Brain microvascular endothelial cell (primary cell): ENCODE results near the gene GNG13.

Source experiments
- DNase-seq: peaks from one replicate; pipeline ENCODE4 v3.0.0-alpha.2; 2020
- H3K27ac ChIP-seq: fragments of 250-450 bp; sonication (Bioruptor Pico); 2 replicates; pipeline ENCODE4 v1.5.1; 2020; ENCODE audit warnings: mild to moderate bottlenecking, moderate library complexity
- H3K27me3 ChIP-seq: fragments of 250-450 bp; sonication (Bioruptor Pico); replicated peaks from 2 replicates; pipeline ENCODE4 v1.5.1; 2020; ENCODE audit warnings: mild to moderate bottlenecking
- H3K36me3 ChIP-seq: fragments of 250-450 bp; sonication (Bioruptor Pico); replicated peaks from 2 replicates; pipeline ENCODE4 v1.5.1; 2020; ENCODE audit warnings: mild to moderate bottlenecking
- H3K4me3 ChIP-seq: 2 replicates; pipeline ENCODE4 v1.5.1; 2011; ENCODE audit warnings: low read depth, mild to moderate bottlenecking, control low read depth, low read length, moderate library complexity
- CTCF ChIP-seq: IDR thresholded peaks from 2 replicates; pipeline ENCODE4 v1.5.1; 2011; ENCODE audit warnings: low read depth, mild to moderate bottlenecking, moderate library complexity, low read length, control low read depth, inconsistent platforms; ENCODE audit errors: missing control alignments
- in situ Hi-C: cut with HindIII; loops from 2 replicates; pipeline ENCODE4 v1.10.0; 2017; ENCODE audit warnings: low sequenced_read_pairs, low pct_ligation_motif_present

GNG13 gene

GRCh38 chr16:787978-788398, 12.5 kb downstream of the GNG13 start, which contains the start of gene RPUSD1:
TSS of gene RPUSD1 (minus strand) at chr16:788381. CDS start at chr16:787737, 644 bp downstream.
- H3K4me3 ChIP-seq = peak within 1 kb of the TSS; percentile 89
- TF ChIP-seq CTCF = peak; percentile 7
- DNase-seq = no peak
- in situ Hi-C loops = no loop called here
- peak within 1 kb of the TSS; percentile 49 for H3K27ac ChIP-seq
- H3K36me3 ChIP-seq = peaks cover 16% of the 10 kb centered on the region
- H3K27me3 ChIP-seq = no peaks in the 10 kb centered on the region

- Histone ChIP-seq H3K27ac (no peak overlapping the region), H3K27me3 (no peaks in the 10 kb centered on the region), H3K4me3 (peak overlapping the region; percentile 89), H3K36me3 (peaks cover 16% of the 10 kb centered on the region)
- no peak for TF ChIP-seq CTCF
- DNase-seq = no peak
- in situ Hi-C loops = no loop called here
These were observed 13.1 kb downstream of the GNG13 start for GRCh38 chr16:787321-787966.

- Histone ChIP-seq H3K4me3 (no peak overlapping the region), H3K27me3 (no peaks in the 10 kb centered on the region), H3K36me3 (peaks cover 16% of the 10 kb centered on the region), H3K27ac (no peak overlapping the region)
- peak; percentile 76 for TF ChIP-seq CTCF
- in situ Hi-C loops = no loop called here
- DNase-seq = peak; percentile 27
These were observed 14.7 kb downstream of the GNG13 start for GRCh38 chr16:785563-786535.

GRCh38 chr16:784431-784830, 16.1 kb downstream of the GNG13 start:
- Histone ChIP-seq H3K36me3 (peaks cover 16% of the 10 kb centered on the region), H3K27me3 (no peaks in the 10 kb centered on the region), H3K4me3 (no peak overlapping the region), H3K27ac (no peak overlapping the region)
- in situ Hi-C loops = no loop called here
- TF ChIP-seq CTCF = no peak
- no peak for DNase-seq

GRCh38 chr16:783404-784161, 17.0 kb downstream of the GNG13 start:
- DNase-seq = no peak
- H3K4me3 ChIP-seq = no peak overlapping the region
- H3K27me3 ChIP-seq = no peaks in the 10 kb centered on the region
- peaks cover 16% of the 10 kb centered on the region for H3K36me3 ChIP-seq
- no peak for TF ChIP-seq CTCF
- in situ Hi-C loops = no loop called here
- no peak overlapping the region for H3K27ac ChIP-seq
